ENCODE measurements around the gene ECHDC1.

The ECHDC1 gene

GRCh38 chr6:127349980-127350379, 6.6 kb upstream of the ECHDC1 start:
- no peak overlapping the region for H3K4me3 ChIP-seq
- TF ChIP-seq CTCF (IDR thresholded peaks at IDR 0.05): no peak
- DNase-seq (ENCODE audit: low spot score): no peak
- no peak overlapping the region for H3K27ac ChIP-seq

GRCh38 chr6:127348028-127348661, 4.7 kb upstream of the ECHDC1 start:
- TF ChIP-seq CTCF (IDR thresholded peaks at IDR 0.05): no peak
- no peak for DNase-seq (ENCODE audit: low spot score)
- Histone ChIP-seq H3K27ac (no peak overlapping the region), H3K4me3 (no peak overlapping the region)

- no peak for DNase-seq (ENCODE audit: low spot score)
- no peak for TF ChIP-seq CTCF (IDR thresholded peaks at IDR 0.05)
- Histone ChIP-seq H3K4me3 (no peak overlapping the region), H3K27ac (no peak overlapping the region)
Observed at GRCh38 chr6:127347178-127347577, 3.8 kb upstream of the ECHDC1 start.

GRCh38 chr6:127345521-127345920, 2.1 kb upstream of the ECHDC1 start:
- Histone ChIP-seq H3K27ac (no peak overlapping the region), H3K4me3 (no peak overlapping the region)
- no peak for TF ChIP-seq CTCF (IDR thresholded peaks at IDR 0.05)
- no peak for DNase-seq (ENCODE audit: low spot score)

- H3K4me3 ChIP-seq: peak overlapping the region; percentile 84
- no peak for DNase-seq (ENCODE audit: low spot score)
- peak overlapping the region; percentile 74 to 82 for H3K27ac ChIP-seq
- no peak for TF ChIP-seq CTCF (IDR thresholded peaks at IDR 0.05)
Observed at GRCh38 chr6:127343809-127344659, 625 bp upstream of the ECHDC1 start.

GRCh38 chr6:127342296-127342945, 988 bp downstream of the ECHDC1 start:
- no peak for DNase-seq (ENCODE audit: low spot score)
- Histone ChIP-seq H3K27ac (peak overlapping the region; percentile 74 to 82), H3K4me3 (peak overlapping the region; percentile 84)
- no peak for TF ChIP-seq CTCF (IDR thresholded peaks at IDR 0.05)
